Common myeloid progenitor, CD34-positive (primary cell): ENCODE measurements around the gene PIK3R1.

Experiments
- CTCF ChIA-PET: fragments of 350-600 bp; sonication (Branson Sonifier 250); formaldehyde crosslinking; loops from one replicate; lab custom pipeline; 2021; ENCODE audit warnings: antibody characterized with exemption; lab: Charles Lee
- POLR2A ChIA-PET: fragments of 350-600 bp; sonication (Branson Sonifier 250); formaldehyde crosslinking; loops from one replicate; lab custom pipeline; 2021; ENCODE audit warnings: antibody characterized with exemption; lab: Charles Lee
- DNase-seq, 3 donors: peaks; one replicate each; pipeline versions ENCODE4 v3.0.0 to v3.0.0-alpha.2; 2013
- H3K27ac ChIP-seq, 2 experiments: 1 replicate in 1 of 2; 2 replicates in 1 of 2; pipeline ENCODE4 v1.7.0; 2013; ENCODE audit warnings: inconsistent platforms in 2 of 2, low read length in 2 of 2, mild to moderate bottlenecking in 2 of 2, low read depth in 1 of 2, moderate library complexity in 1 of 2; ENCODE audit not compliant: severe bottlenecking in 2 of 2, insufficient read depth in 1 of 2, poor library complexity in 1 of 2
- H3K27me3 ChIP-seq, 5 experiments: replicated peaks in 2 of 5; 1 replicate in 3 of 5; 2 replicates in 2 of 5; pipeline versions ENCODE4 v1.6.1 to v1.7.0; 2013; ENCODE audit warnings: low read length in 4 of 5, mild to moderate bottlenecking in 2 of 5, moderate library complexity in 2 of 5, inconsistent platforms in 1 of 5; ENCODE audit not compliant: insufficient read depth in 5 of 5, control insufficient read depth in 4 of 5
- H3K36me3 ChIP-seq, 4 experiments: 1 replicate in 2 of 4; 2 replicates in 2 of 4; pipeline versions ENCODE4 v1.6.1 to v1.7.0; 2013; ENCODE audit warnings: low read length in 3 of 4, control low read depth in 1 of 4, mild to moderate bottlenecking in 1 of 4; ENCODE audit not compliant: control insufficient read depth in 4 of 4, insufficient read depth in 4 of 4
- H3K4me1 ChIP-seq, 4 experiments: 1 replicate in 3 of 4; 2 replicates in 1 of 4; pipeline versions ENCODE4 v1.6.1 to v1.7.1; 2013; ENCODE audit warnings: low read length in 3 of 4, mild to moderate bottlenecking in 3 of 4, control low read depth in 1 of 4, inconsistent platforms in 1 of 4, moderate library complexity in 1 of 4; ENCODE audit not compliant: control insufficient read depth in 4 of 4, insufficient read depth in 4 of 4; ENCODE audit errors: control extremely low read depth in 1 of 4
- H3K4me3 ChIP-seq, 7 experiments: 1 replicate in 4 of 7; 2 replicates in 3 of 7; pipeline versions ENCODE4 v1.5.1 to v1.7.0; 2013; ENCODE audit warnings: mild to moderate bottlenecking in 7 of 7, low read length in 6 of 7, moderate library complexity in 6 of 7, inconsistent platforms in 2 of 7, low read depth in 2 of 7, control low read depth in 1 of 7; ENCODE audit not compliant: insufficient read depth in 4 of 7, control insufficient read depth in 1 of 7; ENCODE audit errors: extremely low read depth in 1 of 7
- H3K9me3 ChIP-seq, 5 experiments: 1 replicate in 4 of 5; 2 replicates in 1 of 5; pipeline versions ENCODE4 v1.6.1 to v1.7.1; 2013; ENCODE audit warnings: low read length in 4 of 5, mild to moderate bottlenecking in 2 of 5, inconsistent platforms in 1 of 5, low read depth in 1 of 5, moderate library complexity in 1 of 5; ENCODE audit not compliant: control insufficient read depth in 4 of 5, insufficient read depth in 2 of 5; ENCODE audit errors: control extremely low read depth in 1 of 5
- WGBS: methylation state at CpG from one replicate; pipeline ENCODE4 v1.1.5; 2013; ENCODE audit not compliant: insufficient coverage; 5-methylcytosine and 5-hydroxymethylcytosine counted together

The PIK3R1 gene

GRCh38 chr5:68350176-68350575, 134.6 kb downstream of the PIK3R1 start:
- Histone ChIP-seq H3K9me3 (peaks cover 0 to 3% (median 2%) of the 10 kb centered on the region in 5 experiments), H3K4me3 (no peak overlapping the region), H3K36me3 (no peaks in the 10 kb centered on the region), H3K4me1 (peaks cover 0 to 19% (median 7%) of the 10 kb centered on the region in 4 experiments), H3K27ac (no peak overlapping the region), H3K27me3 (no peaks in the 10 kb centered on the region)
- ChIA-PET POLR2A (no interaction called here), CTCF (no interaction called here)
- no peak for DNase-seq
- 100% methylated on average over 3 of the region's 4 CpGs for WGBS
